Measurements from ENCODE around the gene PSMB11. TPM values are rescaled to one million over a fixed set of nuclear protein-coding genes. Genes with fewer than 3 reads are reported as not detected.

Gene PSMB11
- total RNA-seq, 2 donors from 2014 or later: not detected

- Histone ChIP-seq H3K4me1 (ENCODE audit: control insufficient read depth in 1 of 2, low read depth in 2 of 2) (peaks cover 0 to 4% of the 10 kb centered on the region in 2 donors), H3K36me3 (peaks cover 14% of the 10 kb centered on the region), H3K9me3 (no peaks in the 10 kb centered on the region), H3K4me3 (no peak overlapping the region), H3K27ac (no peak overlapping the region), H3K27me3 (replicated peaks; ENCODE audit: insufficient read depth) (no peaks in the 10 kb centered on the region)
- ATAC-seq (ENCODE audit: insufficient number of reproducible peaks, low FRiP score, low read depth): no peak
- no peak for DNase-seq (ENCODE audit: low spot score)
- TF ChIP-seq CTCF (IDR thresholded peaks at IDR 0.05): no peak
Observed at GRCh38 chr14:23023795-23024152, 18.2 kb upstream of the PSMB11 start.

- Histone ChIP-seq H3K4me3 (no peak overlapping the region), H3K9me3 (no peaks in the 10 kb centered on the region), H3K36me3 (peaks cover 14% of the 10 kb centered on the region), H3K27ac (no peak overlapping the region), H3K27me3 (replicated peaks; ENCODE audit: insufficient read depth) (no peaks in the 10 kb centered on the region), H3K4me1 (ENCODE audit: control insufficient read depth in 1 of 2, low read depth in 2 of 2) (peaks cover 0 to 4% of the 10 kb centered on the region in 2 donors)
- TF ChIP-seq CTCF (IDR thresholded peaks at IDR 0.05): no peak
- ATAC-seq (ENCODE audit: insufficient number of reproducible peaks, low FRiP score, low read depth): no peak
- DNase-seq (ENCODE audit: low spot score): no peak
Observed at GRCh38 chr14:23024612-23025075, 17.4 kb upstream of the PSMB11 start.

GRCh38 chr14:23025151-23025814, 16.7 kb upstream of the PSMB11 start:
- no peak for TF ChIP-seq CTCF (IDR thresholded peaks at IDR 0.05)
- H3K27me3 ChIP-seq (replicated peaks; ENCODE audit: insufficient read depth): no peaks in the 10 kb centered on the region
- no peak overlapping the region for H3K4me3 ChIP-seq
- no peaks in the 10 kb centered on the region for H3K9me3 ChIP-seq
- DNase-seq (ENCODE audit: low spot score): no peak
- H3K36me3 ChIP-seq: peaks cover 15% of the 10 kb centered on the region
- H3K4me1 ChIP-seq (ENCODE audit: control insufficient read depth in 1 of 2, low read depth in 2 of 2): peaks cover 0 to 4% of the 10 kb centered on the region in 2 donors
- ATAC-seq (ENCODE audit: insufficient number of reproducible peaks, low FRiP score, low read depth): no peak
- no peak overlapping the region for H3K27ac ChIP-seq

- no peak for TF ChIP-seq CTCF (IDR thresholded peaks at IDR 0.05)
- Histone ChIP-seq H3K4me1 (ENCODE audit: control insufficient read depth in 1 of 2, low read depth in 2 of 2) (peaks cover 6 to 15% of the 10 kb centered on the region in 2 donors), H3K36me3 (peaks cover 29% of the 10 kb centered on the region), H3K9me3 (no peaks in the 10 kb centered on the region), H3K4me3 (no peak overlapping the region), H3K27ac (no peak overlapping the region), H3K27me3 (replicated peaks; ENCODE audit: insufficient read depth) (no peaks in the 10 kb centered on the region)
- ATAC-seq (ENCODE audit: insufficient number of reproducible peaks, low FRiP score, low read depth): no peak
- no peak for DNase-seq (ENCODE audit: low spot score)
Observed at GRCh38 chr14:23028799-23029198, 13.2 kb upstream of the PSMB11 start.

GRCh38 chr14:23030936-23031335, 11.1 kb upstream of the PSMB11 start:
- Histone ChIP-seq H3K27ac (no peak overlapping the region), H3K4me1 (ENCODE audit: control insufficient read depth in 1 of 2, low read depth in 2 of 2) (peaks cover 9 to 19% of the 10 kb centered on the region in 2 donors), H3K27me3 (replicated peaks; ENCODE audit: insufficient read depth) (no peaks in the 10 kb centered on the region), H3K4me3 (no peak overlapping the region), H3K9me3 (no peaks in the 10 kb centered on the region), H3K36me3 (peaks cover 20% of the 10 kb centered on the region)
- no peak for DNase-seq (ENCODE audit: low spot score)
- no peak for ATAC-seq (ENCODE audit: insufficient number of reproducible peaks, low FRiP score, low read depth)
- no peak for TF ChIP-seq CTCF (IDR thresholded peaks at IDR 0.05)
